Choroid plexus epithelial cell (primary cell): ENCODE results near the gene TFAP2B.

Source experiments
- DNase-seq: peaks from one replicate; pipeline ENCODE4 v3.0.0-alpha.2; 2010; ENCODE audit warnings: low read depth
- H3K4me3 ChIP-seq: 2 replicates; pipeline ENCODE4 v1.5.1; 2011; ENCODE audit warnings: low read depth, mild to moderate bottlenecking, control low read depth, low read length, moderate library complexity
- TF ChIP-seq, protein P1 (sequence below): conservative IDR thresholded peaks from 2 replicates; pipeline ENCODE4 v1.5.1; 2011; ENCODE audit warnings: low read depth, mild to moderate bottlenecking, control low read depth, inconsistent platforms, low read length, moderate library complexity

The TFAP2B gene

DNA sequence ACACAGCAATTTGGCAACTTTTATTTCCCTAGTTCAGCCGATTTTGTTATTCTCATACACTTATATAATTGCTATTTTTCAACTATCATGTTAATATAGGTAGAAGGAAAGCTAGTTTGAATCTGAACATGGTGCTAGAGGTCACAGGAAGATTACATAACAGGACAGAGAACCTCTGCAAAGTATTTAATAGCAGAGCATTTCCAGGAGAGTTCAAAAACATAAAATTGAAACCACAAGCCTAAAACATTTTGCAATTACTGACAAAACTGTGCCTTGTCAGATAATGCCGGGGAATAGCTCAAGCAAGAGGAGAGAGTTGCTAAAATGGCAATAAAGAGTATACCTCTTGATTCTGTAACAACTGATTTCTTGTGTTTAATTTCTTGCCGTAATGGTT, 70.8 kb downstream of the TFAP2B start:
- DNase-seq, result peak; percentile 3
- TF ChIP-seq, protein P1, sequence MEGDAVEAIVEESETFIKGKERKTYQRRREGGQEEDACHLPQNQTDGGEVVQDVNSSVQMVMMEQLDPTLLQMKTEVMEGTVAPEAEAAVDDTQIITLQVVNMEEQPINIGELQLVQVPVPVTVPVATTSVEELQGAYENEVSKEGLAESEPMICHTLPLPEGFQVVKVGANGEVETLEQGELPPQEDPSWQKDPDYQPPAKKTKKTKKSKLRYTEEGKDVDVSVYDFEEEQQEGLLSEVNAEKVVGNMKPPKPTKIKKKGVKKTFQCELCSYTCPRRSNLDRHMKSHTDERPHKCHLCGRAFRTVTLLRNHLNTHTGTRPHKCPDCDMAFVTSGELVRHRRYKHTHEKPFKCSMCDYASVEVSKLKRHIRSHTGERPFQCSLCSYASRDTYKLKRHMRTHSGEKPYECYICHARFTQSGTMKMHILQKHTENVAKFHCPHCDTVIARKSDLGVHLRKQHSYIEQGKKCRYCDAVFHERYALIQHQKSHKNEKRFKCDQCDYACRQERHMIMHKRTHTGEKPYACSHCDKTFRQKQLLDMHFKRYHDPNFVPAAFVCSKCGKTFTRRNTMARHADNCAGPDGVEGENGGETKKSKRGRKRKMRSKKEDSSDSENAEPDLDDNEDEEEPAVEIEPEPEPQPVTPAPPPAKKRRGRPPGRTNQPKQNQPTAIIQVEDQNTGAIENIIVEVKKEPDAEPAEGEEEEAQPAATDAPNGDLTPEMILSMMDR, result no peak
- no peak overlapping the region for H3K4me3 ChIP-seq

DNA sequence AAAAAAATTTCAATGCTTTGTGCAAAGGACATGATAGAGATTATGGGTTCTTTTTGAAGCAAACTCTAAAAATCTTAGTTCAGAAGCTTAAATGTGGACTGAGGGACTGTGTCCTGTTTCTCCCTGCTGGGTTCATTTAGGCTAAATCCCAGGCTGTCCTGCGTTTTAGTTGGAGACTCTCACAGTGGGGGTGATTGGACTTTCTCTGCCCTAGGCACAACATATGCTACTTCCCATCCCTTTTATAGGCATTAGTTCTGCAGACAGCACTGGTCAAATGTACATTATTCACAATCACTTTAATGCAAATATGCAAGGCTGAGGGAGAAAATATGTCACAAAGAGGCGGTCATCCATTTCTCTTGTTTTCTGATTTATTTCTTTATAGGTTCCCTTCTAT, 71.3 kb downstream of the TFAP2B start:
- no peak overlapping the region for H3K4me3 ChIP-seq
- TF ChIP-seq, protein P1, result no peak

DNA sequence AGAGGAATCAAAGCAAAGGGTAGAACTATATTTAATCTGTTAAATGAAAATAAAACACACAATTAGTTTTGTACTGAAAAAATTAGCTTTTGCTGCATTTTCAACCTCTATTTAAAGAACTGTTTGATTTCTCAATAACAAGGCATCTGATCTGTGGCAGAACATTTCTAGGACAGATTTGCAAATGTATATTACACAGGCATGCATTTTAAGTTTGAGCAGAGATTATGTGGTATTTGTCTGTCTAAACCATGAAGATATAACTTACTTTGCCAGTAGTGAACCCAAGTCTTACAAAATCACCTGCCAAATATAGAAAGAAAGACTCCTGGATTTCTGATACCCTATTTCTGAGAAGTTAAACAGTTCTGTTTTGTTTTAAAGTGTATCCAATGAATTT, 71.9 kb downstream of the TFAP2B start:
- no peak overlapping the region for H3K4me3 ChIP-seq
- no peak for DNase-seq
- TF ChIP-seq, protein P1, result no peak

More for the DNA sequence above, 71.3 kb downstream of the TFAP2B start:
- DNase-seq, result no peak

DNA sequence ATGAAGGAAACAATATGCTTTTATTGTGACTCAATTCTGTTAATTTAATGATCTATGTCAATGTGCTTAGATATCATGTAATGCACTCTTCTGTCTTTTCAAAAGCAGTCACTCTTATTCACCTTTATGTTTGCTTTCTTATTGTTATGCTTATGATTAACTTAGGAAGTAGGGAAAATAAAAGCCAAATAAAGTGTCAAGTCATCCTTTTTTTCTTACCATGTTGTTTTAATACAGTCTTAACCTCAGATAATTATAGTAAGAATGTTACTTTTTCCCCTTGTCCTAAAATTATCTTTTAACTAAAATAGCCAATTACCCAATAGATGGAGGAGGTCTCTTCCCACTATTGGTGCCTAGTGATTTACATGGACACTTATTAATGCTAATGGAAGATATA, 72.6 kb downstream of the TFAP2B start:
- TF ChIP-seq, protein P1, result no peak
- no peak overlapping the region for H3K4me3 ChIP-seq
- no peak for DNase-seq
